GM18511 (cell line): ENCODE data around the gene OSBPL10.
"Not testable (repeated sequence)": the region's sequence is repeated elsewhere in the genome, so short reads cannot be mapped to it uniquely, and the experiment has no call there.

Experiments
- ATAC-seq: cut with Tn5 transposase; IDR thresholded peaks from one replicate; pipeline ENCODE4 v1.9.1; 2021; ENCODE audit warnings: mild to moderate bottlenecking, moderate library complexity; ENCODE audit not compliant: unreplicated experiment

OSBPL10 gene

DNA sequence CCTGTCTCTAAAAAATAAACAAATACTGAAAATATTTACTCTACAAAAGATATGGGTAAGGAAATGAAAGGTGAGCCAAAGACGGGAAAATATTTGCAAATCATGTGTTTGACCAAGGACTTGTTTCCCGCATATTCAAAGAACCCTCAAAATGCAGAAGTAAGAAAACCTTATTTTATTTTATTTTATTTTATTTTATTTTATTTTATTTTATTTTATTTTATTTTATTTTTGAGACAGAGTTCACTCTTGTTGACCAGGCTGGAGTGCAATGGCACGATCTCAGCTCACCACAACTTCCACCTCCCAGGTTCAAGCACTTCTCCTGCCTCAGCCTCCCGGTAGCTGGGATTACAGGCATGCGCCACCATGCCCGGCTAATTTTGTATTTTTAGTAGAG is 11.9 kb upstream of the OSBPL10 start:
- ATAC-seq, result not testable (repeated sequence)

DNA sequence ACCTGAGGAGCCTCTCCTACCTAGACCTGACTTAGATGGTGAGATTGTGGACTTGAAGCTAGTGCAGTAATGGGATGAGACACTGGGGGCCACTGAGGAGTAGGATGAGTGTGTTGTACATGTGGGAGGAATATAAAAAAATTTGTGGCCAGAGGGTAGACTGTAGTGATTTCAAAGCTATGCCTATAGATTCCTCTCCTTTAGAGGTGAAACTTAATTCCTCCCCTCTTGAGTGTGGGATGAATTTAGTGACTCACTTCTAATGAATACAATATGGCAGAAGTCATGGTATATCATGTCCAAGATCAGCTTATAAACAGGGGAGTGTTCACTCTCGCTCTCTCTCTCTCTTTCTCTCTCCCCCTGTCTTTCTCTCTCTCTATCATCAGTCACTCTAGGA is 7.2 kb upstream of the OSBPL10 start:
- ATAC-seq, result no peak

DNA sequence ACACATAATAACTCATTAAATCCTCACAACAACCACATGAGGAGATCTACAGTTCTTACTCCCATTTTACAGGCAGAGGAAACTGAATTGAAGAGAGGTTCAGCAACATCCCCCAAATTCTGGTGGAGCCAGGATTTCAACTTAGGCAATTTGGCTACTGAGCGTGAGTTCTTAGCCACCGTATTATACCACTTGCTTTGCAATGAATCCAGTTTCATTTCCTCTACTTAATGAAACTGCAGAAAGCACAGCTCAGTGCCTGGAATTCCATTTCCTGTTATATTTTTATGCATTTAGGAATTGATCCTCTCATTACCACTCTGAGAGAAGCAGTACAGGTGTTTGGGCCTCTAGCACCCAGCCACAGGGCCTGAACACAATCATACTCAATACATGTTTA is 4.8 kb upstream of the OSBPL10 start:
- no peak for ATAC-seq

DNA sequence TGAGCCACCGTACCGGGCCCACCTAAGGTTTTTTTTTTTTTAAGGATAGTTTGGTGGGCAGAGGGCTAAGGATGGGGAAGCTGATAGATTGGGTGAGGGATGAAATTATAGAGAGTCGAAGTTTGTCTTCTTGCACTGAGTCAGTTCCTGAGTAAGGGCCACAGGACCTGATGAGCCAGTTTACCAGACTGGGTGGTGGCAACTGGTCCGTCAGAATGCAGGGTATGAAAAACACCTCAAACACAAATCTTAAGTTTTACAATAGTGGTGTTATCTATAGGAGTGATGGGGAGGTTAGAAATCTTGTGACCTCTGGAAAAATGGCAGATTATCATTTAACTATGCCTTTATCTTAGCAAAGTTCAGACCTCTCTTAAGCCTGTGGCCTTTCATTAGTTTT is 3.3 kb upstream of the OSBPL10 start:
- no peak for ATAC-seq

- ATAC-seq, result peak; percentile 58
Observed at GRCh38 chr3:31980530-31981205, 394 bp downstream of the OSBPL10 start.

GRCh38 chr3:31979001-31979697 is 1.9 kb downstream of the OSBPL10 start:
- peak; percentile 58 for ATAC-seq

DNA sequence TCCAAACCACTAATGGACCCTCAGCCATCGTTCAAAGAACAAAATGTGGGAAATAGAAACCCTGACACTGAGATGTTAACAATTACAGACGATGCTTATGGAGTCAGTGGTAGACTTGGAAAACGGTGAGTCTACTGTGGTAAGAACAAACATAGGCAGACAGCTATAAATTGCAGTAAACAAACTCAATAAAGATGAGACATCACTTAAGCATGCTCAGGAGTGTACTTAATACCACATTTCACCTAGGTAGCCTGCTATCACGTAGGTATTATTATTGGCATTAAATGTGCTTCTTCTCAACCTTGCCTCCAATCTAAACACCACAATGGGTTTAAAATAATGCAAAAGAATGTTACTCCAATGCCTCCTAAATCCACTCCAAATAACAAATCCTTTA is 2.5 kb downstream of the OSBPL10 start:
- ATAC-seq, result no peak

GRCh38 chr3:31977736-31978135 is 3.3 kb downstream of the OSBPL10 start:
- no peak for ATAC-seq

- no peak for ATAC-seq
Observed at GRCh38 chr3:31976302-31976701, 4.8 kb downstream of the OSBPL10 start.

GRCh38 chr3:31974964-31975363 is 6.1 kb downstream of the OSBPL10 start:
- ATAC-seq, result no peak

- ATAC-seq, result no peak
Observed at GRCh38 chr3:31974471-31974870, 6.6 kb downstream of the OSBPL10 start.

DNA sequence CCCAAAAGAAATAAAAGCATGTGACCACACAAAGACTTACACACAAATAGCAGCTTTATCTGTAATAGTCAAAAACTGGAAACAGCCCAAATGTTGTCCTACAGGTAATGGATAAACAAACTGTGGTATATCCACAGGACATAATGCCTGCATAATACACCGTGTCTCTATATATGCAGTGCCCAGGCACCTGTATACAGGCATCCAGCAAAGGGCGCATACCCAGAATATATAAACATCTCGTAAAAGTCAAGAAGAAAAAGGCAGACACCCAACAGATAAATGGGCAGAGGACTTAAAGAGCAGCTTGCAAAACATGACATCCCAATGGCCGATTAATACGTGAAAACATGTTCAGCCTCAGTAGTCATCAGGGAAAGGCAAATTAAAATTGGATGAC is 7.2 kb downstream of the OSBPL10 start:
- no peak for ATAC-seq

DNA sequence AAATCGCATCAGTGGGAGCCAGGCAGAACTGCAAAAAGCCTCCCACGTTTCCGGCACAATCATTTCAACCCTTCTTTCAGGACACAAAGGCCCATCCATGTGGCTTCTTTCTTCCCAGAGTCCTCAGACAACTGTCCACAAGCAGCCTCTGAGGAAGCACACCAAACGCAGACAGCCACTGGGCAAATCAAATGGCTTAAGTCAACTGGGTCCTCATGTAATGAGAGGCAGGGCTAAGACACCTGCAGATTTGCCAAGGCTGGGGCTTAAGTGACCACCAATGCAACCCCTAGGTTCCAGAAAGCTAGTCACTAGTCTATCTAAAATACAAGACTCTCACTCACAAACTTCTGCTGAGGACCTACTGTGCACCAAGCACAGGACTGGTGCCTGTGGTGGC is 8.0 kb downstream of the OSBPL10 start:
- ATAC-seq, result no peak

DNA sequence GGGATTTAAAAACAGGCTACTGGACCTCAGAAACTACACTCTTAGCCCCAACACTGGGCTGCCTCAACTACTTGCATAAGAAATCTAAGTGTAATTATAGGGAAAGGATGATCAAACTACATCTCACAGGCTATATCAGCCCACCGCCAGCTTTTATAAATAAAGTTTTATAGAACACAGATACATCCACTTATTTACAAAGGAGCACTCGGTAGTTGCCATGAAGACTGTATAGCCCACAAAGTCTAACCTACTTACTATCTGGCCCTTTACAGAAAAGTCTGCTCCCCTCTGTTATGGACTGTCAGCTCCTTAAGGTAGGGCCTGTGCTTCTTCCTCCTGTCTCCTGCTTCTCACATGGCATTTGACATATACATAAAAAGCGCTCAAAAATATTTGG is 9.5 kb downstream of the OSBPL10 start:
- ATAC-seq, result no peak

GRCh38 chr3:31968927-31969418 is 12.1 kb downstream of the OSBPL10 start:
- no peak for ATAC-seq

DNA sequence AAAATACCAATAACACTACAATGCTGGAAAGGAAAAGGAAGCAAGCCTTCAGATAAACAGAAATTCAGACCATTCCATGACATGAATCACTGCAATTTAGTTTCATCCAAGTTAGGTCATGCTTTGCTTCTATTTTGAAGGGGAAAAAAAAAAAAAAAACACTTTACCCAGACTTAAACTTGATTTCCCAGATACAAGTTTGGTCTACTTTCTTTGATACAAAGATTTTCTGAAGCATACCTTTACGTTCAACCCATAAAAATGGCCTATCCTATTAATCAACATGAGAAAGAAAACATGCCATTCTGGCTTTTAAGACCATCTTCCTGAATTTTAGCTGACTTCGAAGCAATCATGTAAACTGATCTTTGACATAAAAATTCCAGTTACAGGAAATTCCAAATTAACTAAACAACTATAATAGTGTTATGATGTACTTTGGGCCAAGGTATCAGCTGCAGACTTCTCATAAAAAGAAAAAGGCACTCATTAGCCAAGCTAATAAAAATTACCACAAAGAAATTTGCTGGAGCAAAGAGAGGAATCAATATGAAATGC is 12.6 kb downstream of the OSBPL10 start:
- ATAC-seq, result no peak

DNA sequence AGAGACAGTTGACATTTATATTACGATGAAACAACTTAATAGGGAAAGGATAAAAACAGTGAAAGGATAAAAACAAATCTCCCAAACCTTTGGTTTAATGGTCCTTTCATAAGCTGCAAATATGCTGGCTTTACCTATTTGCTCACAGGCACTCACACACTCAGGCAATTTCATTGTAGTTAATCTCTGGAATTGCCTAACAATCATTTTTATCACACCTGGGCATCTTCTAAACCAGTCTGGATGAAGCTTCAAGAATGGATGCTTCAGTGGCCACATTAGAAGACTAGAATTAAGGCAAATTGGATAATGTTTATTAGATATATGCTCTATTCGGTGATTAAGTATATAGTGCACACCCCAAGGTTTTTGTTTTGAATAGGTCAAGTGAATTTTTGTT is 13.5 kb downstream of the OSBPL10 start:
- no peak for ATAC-seq

DNA sequence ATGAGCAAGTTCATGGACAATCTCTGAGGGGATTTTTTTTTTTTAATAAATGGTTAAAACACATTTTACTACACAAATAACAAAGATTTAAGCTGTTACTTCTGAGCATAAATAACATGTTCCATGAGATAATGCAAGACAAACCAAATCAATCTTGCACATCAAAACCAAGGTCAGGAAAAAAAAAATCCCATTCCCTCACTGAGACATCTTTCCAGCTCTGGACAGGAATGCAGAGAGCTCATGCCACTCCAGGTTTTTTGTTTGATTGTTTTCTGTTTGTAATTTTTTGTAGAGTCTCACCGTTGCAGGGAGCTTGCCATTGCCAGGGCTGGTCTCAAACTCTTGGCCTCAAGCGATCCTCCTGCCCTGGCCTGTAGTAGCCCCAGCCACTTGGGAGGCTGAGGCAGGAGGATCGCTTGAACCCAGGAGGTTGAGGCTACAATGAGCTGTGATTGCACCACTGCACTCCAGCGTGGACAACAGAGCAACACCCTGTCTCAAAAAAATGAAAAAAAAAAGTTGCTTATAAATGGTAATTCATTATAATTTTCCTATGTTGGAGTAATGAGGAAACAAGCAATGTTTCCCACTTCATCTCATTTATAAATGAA is 14.0 kb downstream of the OSBPL10 start:
- ATAC-seq, result no peak

- ATAC-seq, result no peak
Observed at GRCh38 chr3:31962801-31963205, 18.3 kb downstream of the OSBPL10 start.

- peak; percentile 85 for ATAC-seq
Observed at GRCh38 chr3:31960793-31961431, 20.1 kb downstream of the OSBPL10 start.
